ENCODE results near the gene PTPRD. TPM values are rescaled to one million over a fixed set of nuclear protein-coding genes. Genes with fewer than 3 reads are reported as not detected.

The PTPRD gene
- total RNA-seq, 1 experiment from 2014 or later, result 32.5 TPM

GRCh38 chr9:8514760-8515159 lies 2098.0 kb downstream of the PTPRD start:
- no peak overlapping the region for H3K4ac ChIP-seq (ENCODE audit: low read depth, low read length)
- H2AK5ac ChIP-seq (ENCODE audit: insufficient read length, low read length), result no peak overlapping the region
- H2BK15ac ChIP-seq (ENCODE audit: low read depth, low read length), result no peak overlapping the region
- no CpG with 5 or more reads among the region's 5 CpGs for WGBS (ENCODE audit: extremely low coverage, insufficient read length, low lambda C conversion rate)
- no peak overlapping the region for H2AFZ ChIP-seq (ENCODE audit: low read length)
- H3K18ac ChIP-seq (ENCODE audit: insufficient read length, low read depth, low read length), result no peak overlapping the region
- H4K20me1 ChIP-seq (ENCODE audit: control insufficient read depth, insufficient read depth, insufficient read length), result no peaks in the 10 kb centered on the region
- H3K4me1 ChIP-seq (ENCODE audit: insufficient read depth, low read length), result no peaks in the 10 kb centered on the region
- peak; percentile 33 for DNase-seq
- H2BK20ac ChIP-seq (ENCODE audit: low read depth, low read length, poor library complexity, severe bottlenecking), result no peak overlapping the region
- H2BK120ac ChIP-seq (ENCODE audit: low read depth, low read length, poor library complexity, severe bottlenecking), result no peak overlapping the region
- no peak overlapping the region for H3K23ac ChIP-seq (ENCODE audit: insufficient read length, low read depth, low read length)
- no peaks in the 10 kb centered on the region for H3K79me1 ChIP-seq (ENCODE audit: insufficient read depth, low read depth, low read length, poor library complexity, severe bottlenecking)
- Mint-ChIP-seq H3K4me3 (no peak overlapping the region), H3K4me1 (peaks cover 2 to 4% of the 10 kb centered on the region in 2 experiments; a peak in 2 of 4 replicates), H3K27ac (peak overlapping the region in 1 of 3 experiments; percentile 62; a peak in 1 of 7 replicates), H3K36me3 (ENCODE audit: insufficient read depth in 1 of 3, low read depth in 3 of 3) (0 out of 7 replicates have a peak, but pooled peaks cover 0 to 4% (median 0%) of the 10 kb centered on the region in 3 experiments), H3K9me3 (no peaks in the 10 kb centered on the region), H3K27me3 (ENCODE audit: low read depth) (no peaks in the 10 kb centered on the region)
- no peaks in the 10 kb centered on the region for H3K79me2 ChIP-seq (ENCODE audit: insufficient read depth, low read length)
- no peak overlapping the region for H3K56ac ChIP-seq (ENCODE audit: insufficient read length, low read depth, low read length)
- H3K9me3 ChIP-seq (ENCODE audit: control insufficient read depth, low read depth, low read length), result no peaks in the 10 kb centered on the region
- H4K5ac ChIP-seq (ENCODE audit: insufficient read length, low read depth, low read length), result no peak overlapping the region
- no peak overlapping the region for H2BK5ac ChIP-seq (ENCODE audit: insufficient read length, low read length)
- no peak overlapping the region for H4K91ac ChIP-seq (ENCODE audit: insufficient read length, low read depth, low read length)
- H2BK12ac ChIP-seq (ENCODE audit: insufficient read length, low read depth, low read length), result no peak overlapping the region
- no peak overlapping the region for H3K4me2 ChIP-seq (ENCODE audit: insufficient read depth, insufficient read length, low read length)
- no peak overlapping the region for H3T11ph ChIP-seq (ENCODE audit: low read length)
- no peak overlapping the region for H4K8ac ChIP-seq (replicated peaks; ENCODE audit: insufficient read length, low read depth, low read length)
- no peaks in the 10 kb centered on the region for H3K23me2 ChIP-seq (ENCODE audit: insufficient read length, low read depth, low read length, poor library complexity, severe bottlenecking)
- H3K27me3 ChIP-seq (ENCODE audit: insufficient read depth, low read length), result no peaks in the 10 kb centered on the region
- H3K9ac ChIP-seq (ENCODE audit: extremely low read depth, insufficient read length, low read length), result no peak overlapping the region
- H3K27ac ChIP-seq (ENCODE audit: insufficient read length, low read depth, low read length), result no peak overlapping the region
- TF ChIP-seq CTCF (conservative IDR thresholded peaks at IDR 0.05), result peak; percentile 62
- H3K14ac ChIP-seq (ENCODE audit: insufficient read depth, low read length), result no peak overlapping the region

All from H9 (cell line).